ENCODE measurements around the gene ARHGAP33. TPM values are rescaled to one million over a fixed set of nuclear protein-coding genes. Genes with fewer than 3 reads are reported as not detected.

ARHGAP33 gene
- total and polyA plus RNA-seq, 2 donors (not counting 3 experiments of a cell fraction or from before 2014, with no cell fraction given): 11.0 to 18.4 TPM

DNA sequence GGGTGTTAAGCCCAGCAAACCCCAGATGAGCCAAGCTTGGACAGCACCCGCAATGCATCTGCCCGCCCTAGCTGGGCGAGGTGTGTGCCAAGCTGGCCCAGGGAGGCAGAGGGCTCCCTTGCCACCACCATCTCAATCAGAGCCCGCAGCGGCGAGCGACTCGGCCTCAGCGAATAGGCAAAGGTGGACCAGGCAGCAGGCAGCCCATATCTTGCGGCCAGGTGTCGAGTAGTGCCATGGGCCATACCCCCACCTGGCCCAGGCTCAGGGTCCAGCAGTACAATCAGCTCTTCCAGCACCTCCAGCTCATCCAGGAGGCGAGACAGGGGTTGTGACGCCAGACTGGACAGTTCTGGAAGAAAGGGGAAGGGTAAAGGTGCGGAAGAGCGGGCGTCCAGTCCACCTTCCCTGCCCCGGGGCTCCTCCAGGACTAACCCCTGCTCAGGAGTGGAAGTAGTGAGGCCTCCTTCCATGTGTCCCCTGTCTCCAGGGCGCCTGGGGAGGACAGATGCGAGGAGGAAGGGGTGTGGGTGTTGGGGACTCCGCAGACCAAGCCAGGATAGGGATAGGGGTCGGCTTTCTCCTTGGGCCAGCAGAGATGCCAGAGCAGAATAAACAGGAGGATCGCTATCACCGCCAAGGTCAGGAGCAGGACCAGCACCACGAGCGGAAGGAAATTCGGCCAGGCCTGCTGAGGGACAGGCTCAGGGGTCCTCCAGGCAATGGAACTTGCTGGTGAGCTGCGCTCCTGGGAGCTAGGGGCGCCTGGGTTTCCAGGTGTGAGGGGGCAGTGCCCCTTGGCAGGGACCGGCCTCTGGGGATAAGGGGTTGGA, 35.9 kb upstream of the ARHGAP33 start:
- FAIRE-seq: no peak
- POLR2A ChIA-PET: no interaction called here
- H3K4me3 ChIP-seq (replicated peaks in 1 of 3; ENCODE audit: insufficient read depth in 1 of 3, low read depth in 1 of 3, low read length in 3 of 3): no peak overlapping the region

More for the DNA sequence above, 35.9 kb upstream of the ARHGAP33 start:
- dilution Hi-C loops (cut with MboI; ENCODE audit: extremely low pct_ligation_motif_present, low sequenced_read_pairs): no loop called here
- Histone ChIP-seq H3K27me3 (ENCODE audit: control insufficient read depth in 2 of 2, insufficient read depth in 2 of 2, low read length in 2 of 2) (no peaks in the 10 kb centered on the region), H3K4me2 (ENCODE audit: insufficient read depth, low read length) (peak overlapping the region; percentile 85), H3K27ac (ENCODE audit: insufficient read depth, low read depth, low read length) (no peak overlapping the region), H3K4me1 (ENCODE audit: control insufficient read depth, extremely low read depth, insufficient read depth, low read length) (peaks cover 13% of the 10 kb centered on the region), H3K9ac (replicated peaks; ENCODE audit: extremely low read depth, insufficient read depth, low read length) (no peak overlapping the region), H2AFZ (ENCODE audit: low read depth, low read length) (no peak overlapping the region), H4K20me1 (replicated peaks; ENCODE audit: control insufficient read depth, extremely low read depth, insufficient read depth, low read length) (no peaks in the 10 kb centered on the region), H3K9me3 (replicated peaks; ENCODE audit: control insufficient read depth, insufficient read depth, low read length) (no peaks in the 10 kb centered on the region), H3K79me2 (ENCODE audit: control insufficient read depth, insufficient read depth, low read length) (no peaks in the 10 kb centered on the region), H3K9me1 (replicated peaks; ENCODE audit: control insufficient read depth, extremely low read depth, insufficient read depth, low read length) (no peaks in the 10 kb centered on the region), H3K36me3 (ENCODE audit: control insufficient read depth in 2 of 2, extremely low read depth in 1 of 2, insufficient read depth in 2 of 2, low read length in 2 of 2) (peaks cover 5 to 31% of the 10 kb centered on the region in 2 experiments)
- CTCF ChIA-PET: interaction anchor here (1.1 to 1.6 kb wide), 2 partner anchors 9 to 21 kb away, joined by 3 to 5 read pairs; partner anchors contain the start of gene LIN37
- no TSS peak for BruUV-seq (replicated peaks)
- intact Hi-C loops (cut with micrococcal nuclease): loop anchor here (1.0 kb wide), 2 partner anchors 22 to 45 kb away; no protein-coding TSS in a partner anchor
- DNase-seq (ENCODE audit: low read depth, low spot score): no peak
- TF ChIP-seq, protein P1, sequence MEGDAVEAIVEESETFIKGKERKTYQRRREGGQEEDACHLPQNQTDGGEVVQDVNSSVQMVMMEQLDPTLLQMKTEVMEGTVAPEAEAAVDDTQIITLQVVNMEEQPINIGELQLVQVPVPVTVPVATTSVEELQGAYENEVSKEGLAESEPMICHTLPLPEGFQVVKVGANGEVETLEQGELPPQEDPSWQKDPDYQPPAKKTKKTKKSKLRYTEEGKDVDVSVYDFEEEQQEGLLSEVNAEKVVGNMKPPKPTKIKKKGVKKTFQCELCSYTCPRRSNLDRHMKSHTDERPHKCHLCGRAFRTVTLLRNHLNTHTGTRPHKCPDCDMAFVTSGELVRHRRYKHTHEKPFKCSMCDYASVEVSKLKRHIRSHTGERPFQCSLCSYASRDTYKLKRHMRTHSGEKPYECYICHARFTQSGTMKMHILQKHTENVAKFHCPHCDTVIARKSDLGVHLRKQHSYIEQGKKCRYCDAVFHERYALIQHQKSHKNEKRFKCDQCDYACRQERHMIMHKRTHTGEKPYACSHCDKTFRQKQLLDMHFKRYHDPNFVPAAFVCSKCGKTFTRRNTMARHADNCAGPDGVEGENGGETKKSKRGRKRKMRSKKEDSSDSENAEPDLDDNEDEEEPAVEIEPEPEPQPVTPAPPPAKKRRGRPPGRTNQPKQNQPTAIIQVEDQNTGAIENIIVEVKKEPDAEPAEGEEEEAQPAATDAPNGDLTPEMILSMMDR (IDR thresholded peaks at IDR 0.05; ENCODE audit: extremely low read depth in 1 of 2, insufficient read depth in 1 of 2, low read depth in 1 of 2, low read length in 2 of 2): no peak
- no peak for TF ChIP-seq GATA2 (IDR thresholded peaks at IDR 0.05; ENCODE audit: insufficient read depth, insufficient read length, low read depth, low read length)
- TF ChIP-seq FOS (IDR thresholded peaks at IDR 0.05; ENCODE audit: borderline replicate concordance, insufficient read depth, low read length): no peak
- TF ChIP-seq POLR2A (IDR thresholded peaks at IDR 0.05; ENCODE audit: low read depth, low read length): no peak
- TF ChIP-seq, protein P2, sequence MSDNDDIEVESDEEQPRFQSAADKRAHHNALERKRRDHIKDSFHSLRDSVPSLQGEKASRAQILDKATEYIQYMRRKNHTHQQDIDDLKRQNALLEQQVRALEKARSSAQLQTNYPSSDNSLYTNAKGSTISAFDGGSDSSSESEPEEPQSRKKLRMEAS (IDR thresholded peaks at IDR 0.05; ENCODE audit: insufficient read depth, insufficient read length): no peak
- TF ChIP-seq JUN (IDR thresholded peaks at IDR 0.05; ENCODE audit: borderline replicate concordance, insufficient read depth, insufficient read length, low read depth): no peak
- no peak for TF ChIP-seq EZH2 (IDR thresholded peaks at IDR 0.05; ENCODE audit: borderline replicate concordance, low read depth, low read length, severe bottlenecking)
- TF ChIP-seq MYC (IDR thresholded peaks at IDR 0.05; ENCODE audit: low read depth, low read length): no peak
- no peak for TF ChIP-seq POLR2AphosphoS5 (IDR thresholded peaks at IDR 0.05; ENCODE audit: insufficient read depth, low read depth, low read length)

All from endothelial cell of umbilical vein (primary cell).